HepG2 (cell line): Measurements from ENCODE around the gene RASGRP2. TPM values are rescaled to one million over a fixed set of nuclear protein-coding genes. Genes with fewer than 3 reads are reported as not detected.

Source experiments
- ATF7-NPFF ChIP-seq: sonication (generic); formaldehyde crosslinking; IDR thresholded peaks from 2 replicates; pipeline ENCODE4 v1.8.1; 2023; ENCODE audit warnings: mild to moderate bottlenecking, low read depth, missing genetic modification reagents, moderate library complexity
- FOSL1 ChIP-seq: sonication (generic); formaldehyde crosslinking; IDR thresholded peaks from 2 replicates; pipeline ENCODE4 v1.9.0; 2021; ENCODE audit warnings: missing genetic modification reagents, borderline replicate concordance
- TBX2 ChIP-seq: sonication (generic); formaldehyde crosslinking; IDR thresholded peaks from 2 replicates; pipeline ENCODE4 v1.5.0; 2020; ENCODE audit warnings: missing genetic modification reagents, mild to moderate bottlenecking, borderline replicate concordance
- ZNF318 ChIP-seq: sonication (generic); formaldehyde crosslinking; IDR thresholded peaks from 2 replicates; pipeline ENCODE4 v1.4.0; 2020; ENCODE audit warnings: mild to moderate bottlenecking, missing genetic modification reagents
- ZNF703 ChIP-seq: sonication (generic); formaldehyde crosslinking; IDR thresholded peaks from 2 replicates; pipeline ENCODE4 v1.5.1; 2020; ENCODE audit warnings: missing genetic modification reagents, mild to moderate bottlenecking, moderate library complexity, borderline replicate concordance
- polyA plus RNA-seq, 8 experiments: library from polyadenylated mRNA; depleted of rRNA in 3 of 8; stranded (reverse) in 7 of 8; unstranded in 1 of 8; fragments of >200 nt; fragmentation: Illumina TruSeq in 4 of 8; extraction: Trizol in 4 of 8; gene quantifications; 2 replicates each; pipeline versions ENCODE4 v1.2.1 to v1.2.3, GENCODE V29; 2011 to 2016; ENCODE audit warnings: low read depth in 4 of 8, missing spikeins in 1 of 8, mixed read lengths in 1 of 8; ENCODE audit not compliant: insufficient read depth in 1 of 8
- total RNA-seq, 5 experiments: library from RNA; depleted of rRNA; stranded (reverse); fragments of >200 nt; fragmentation: Illumina TruSeq; extraction: Trizol; gene quantifications; 2 replicates each; pipeline ENCODE4 v1.2.3, GENCODE V29; 2016; ENCODE audit warnings: low read depth in 1 of 5
- TF ChIP-seq, protein P1 (sequence below): sonication (generic); formaldehyde crosslinking; IDR thresholded peaks from 2 replicates; pipeline ENCODE4 v1.4.0; 2020; ENCODE audit warnings: mild to moderate bottlenecking, missing genetic modification reagents
- TF ChIP-seq, protein P2 (sequence below): sonication (generic); formaldehyde crosslinking; IDR thresholded peaks from 2 replicates; pipeline ENCODE4 v1.4.0; 2020; ENCODE audit warnings: missing genetic modification reagents, borderline replicate concordance

RASGRP2 gene
- total and polyA plus RNA-seq, 2 of the 13 experiments (the other 11 are each of a cell fraction or from before 2014, with no cell fraction given) = 0.61 TPM; not detected in 1

GRCh38 chr11:64777449-64778222, 33.7 kb upstream of the RASGRP2 start (continued):
- TF ChIP-seq, protein P1, sequence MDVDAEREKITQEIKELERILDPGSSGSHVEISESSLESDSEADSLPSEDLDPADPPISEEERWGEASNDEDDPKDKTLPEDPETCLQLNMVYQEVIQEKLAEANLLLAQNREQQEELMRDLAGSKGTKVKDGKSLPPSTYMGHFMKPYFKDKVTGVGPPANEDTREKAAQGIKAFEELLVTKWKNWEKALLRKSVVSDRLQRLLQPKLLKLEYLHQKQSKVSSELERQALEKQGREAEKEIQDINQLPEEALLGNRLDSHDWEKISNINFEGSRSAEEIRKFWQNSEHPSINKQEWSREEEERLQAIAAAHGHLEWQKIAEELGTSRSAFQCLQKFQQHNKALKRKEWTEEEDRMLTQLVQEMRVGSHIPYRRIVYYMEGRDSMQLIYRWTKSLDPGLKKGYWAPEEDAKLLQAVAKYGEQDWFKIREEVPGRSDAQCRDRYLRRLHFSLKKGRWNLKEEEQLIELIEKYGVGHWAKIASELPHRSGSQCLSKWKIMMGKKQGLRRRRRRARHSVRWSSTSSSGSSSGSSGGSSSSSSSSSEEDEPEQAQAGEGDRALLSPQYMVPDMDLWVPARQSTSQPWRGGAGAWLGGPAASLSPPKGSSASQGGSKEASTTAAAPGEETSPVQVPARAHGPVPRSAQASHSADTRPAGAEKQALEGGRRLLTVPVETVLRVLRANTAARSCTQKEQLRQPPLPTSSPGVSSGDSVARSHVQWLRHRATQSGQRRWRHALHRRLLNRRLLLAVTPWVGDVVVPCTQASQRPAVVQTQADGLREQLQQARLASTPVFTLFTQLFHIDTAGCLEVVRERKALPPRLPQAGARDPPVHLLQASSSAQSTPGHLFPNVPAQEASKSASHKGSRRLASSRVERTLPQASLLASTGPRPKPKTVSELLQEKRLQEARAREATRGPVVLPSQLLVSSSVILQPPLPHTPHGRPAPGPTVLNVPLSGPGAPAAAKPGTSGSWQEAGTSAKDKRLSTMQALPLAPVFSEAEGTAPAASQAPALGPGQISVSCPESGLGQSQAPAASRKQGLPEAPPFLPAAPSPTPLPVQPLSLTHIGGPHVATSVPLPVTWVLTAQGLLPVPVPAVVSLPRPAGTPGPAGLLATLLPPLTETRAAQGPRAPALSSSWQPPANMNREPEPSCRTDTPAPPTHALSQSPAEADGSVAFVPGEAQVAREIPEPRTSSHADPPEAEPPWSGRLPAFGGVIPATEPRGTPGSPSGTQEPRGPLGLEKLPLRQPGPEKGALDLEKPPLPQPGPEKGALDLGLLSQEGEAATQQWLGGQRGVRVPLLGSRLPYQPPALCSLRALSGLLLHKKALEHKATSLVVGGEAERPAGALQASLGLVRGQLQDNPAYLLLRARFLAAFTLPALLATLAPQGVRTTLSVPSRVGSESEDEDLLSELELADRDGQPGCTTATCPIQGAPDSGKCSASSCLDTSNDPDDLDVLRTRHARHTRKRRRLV = no peak
- TF ChIP-seq ZNF318 (CRISPR knock-in tag) = no peak
- TF ChIP-seq ATF7-NPFF (CRISPR knock-in tag) = peak; percentile 58; the same call in 1 of the 2 replicates
- TF ChIP-seq TBX2 = no peak
- TF ChIP-seq FOSL1 (CRISPR knock-in tag) = no peak
- TF ChIP-seq, protein P2, sequence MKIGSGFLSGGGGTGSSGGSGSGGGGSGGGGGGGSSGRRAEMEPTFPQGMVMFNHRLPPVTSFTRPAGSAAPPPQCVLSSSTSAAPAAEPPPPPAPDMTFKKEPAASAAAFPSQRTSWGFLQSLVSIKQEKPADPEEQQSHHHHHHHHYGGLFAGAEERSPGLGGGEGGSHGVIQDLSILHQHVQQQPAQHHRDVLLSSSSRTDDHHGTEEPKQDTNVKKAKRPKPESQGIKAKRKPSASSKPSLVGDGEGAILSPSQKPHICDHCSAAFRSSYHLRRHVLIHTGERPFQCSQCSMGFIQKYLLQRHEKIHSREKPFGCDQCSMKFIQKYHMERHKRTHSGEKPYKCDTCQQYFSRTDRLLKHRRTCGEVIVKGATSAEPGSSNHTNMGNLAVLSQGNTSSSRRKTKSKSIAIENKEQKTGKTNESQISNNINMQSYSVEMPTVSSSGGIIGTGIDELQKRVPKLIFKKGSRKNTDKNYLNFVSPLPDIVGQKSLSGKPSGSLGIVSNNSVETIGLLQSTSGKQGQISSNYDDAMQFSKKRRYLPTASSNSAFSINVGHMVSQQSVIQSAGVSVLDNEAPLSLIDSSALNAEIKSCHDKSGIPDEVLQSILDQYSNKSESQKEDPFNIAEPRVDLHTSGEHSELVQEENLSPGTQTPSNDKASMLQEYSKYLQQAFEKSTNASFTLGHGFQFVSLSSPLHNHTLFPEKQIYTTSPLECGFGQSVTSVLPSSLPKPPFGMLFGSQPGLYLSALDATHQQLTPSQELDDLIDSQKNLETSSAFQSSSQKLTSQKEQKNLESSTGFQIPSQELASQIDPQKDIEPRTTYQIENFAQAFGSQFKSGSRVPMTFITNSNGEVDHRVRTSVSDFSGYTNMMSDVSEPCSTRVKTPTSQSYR (CRISPR knock-in tag) = peak; percentile 29; the same call in 1 of the 2 replicates
- TF ChIP-seq ZNF703 = no peak
